Ectodermal cell (in vitro differentiated cells): Measurements from ENCODE around the gene DHX32. TPM values are rescaled to one million over a fixed set of nuclear protein-coding genes. Genes with fewer than 3 reads are reported as not detected.
"Not testable (repeated sequence)": the region's sequence is repeated elsewhere in the genome, so short reads cannot be mapped to it uniquely, and the experiment has no call there.

Source experiments
- H3K27ac ChIP-seq: 2 replicates; pipeline ENCODE4 v1.7.0; 2013; ENCODE audit warnings: mild to moderate bottlenecking, low read depth, low read length; ENCODE audit not compliant: insufficient read depth, poor library complexity, severe bottlenecking
- H3K27me3 ChIP-seq: 2 replicates; pipeline ENCODE4 v1.7.0; 2013; ENCODE audit warnings: mild to moderate bottlenecking, low read length; ENCODE audit not compliant: insufficient read depth, control insufficient read depth, poor library complexity, severe bottlenecking
- H3K36me3 ChIP-seq: one replicate; pipeline ENCODE4 v1.7.0; 2013; ENCODE audit warnings: low read length; ENCODE audit not compliant: control insufficient read depth, insufficient read depth
- H3K4me1 ChIP-seq: one replicate; pipeline ENCODE4 v1.7.0; 2013; ENCODE audit warnings: low read length; ENCODE audit not compliant: control insufficient read depth, insufficient read depth
- H3K4me3 ChIP-seq: 2 replicates; pipeline ENCODE4 v1.7.0; 2013; ENCODE audit warnings: low read depth, low read length, control low read depth; ENCODE audit not compliant: insufficient read depth
- H3K9me3 ChIP-seq: 2 replicates; pipeline ENCODE4 v1.7.0; 2013; ENCODE audit warnings: mild to moderate bottlenecking, low read length, moderate library complexity; ENCODE audit not compliant: control insufficient read depth
- WGBS, 2 experiments: methylation state at CpG; one replicate each; pipeline ENCODE4 v1.1.7; 2013; ENCODE audit warnings: missing lambda C conversion rate in 2 of 2; 5-methylcytosine and 5-hydroxymethylcytosine counted together
- polyA plus RNA-seq, 4 experiments: library from polyadenylated mRNA; stranded (reverse); fragments of 50-300 nt; gene quantifications; one replicate each; pipeline ENCODE4 v1.2.3, GENCODE V29; 2013

DHX32 gene
- 36.1 TPM for polyA plus RNA-seq (2013, experiment 1 of 4)
- 42.0 TPM for polyA plus RNA-seq (2013, experiment 2 of 4)
- 34.7 TPM for polyA plus RNA-seq (2013, experiment 3 of 4)
- 37.8 TPM for polyA plus RNA-seq (2013, experiment 4 of 4)

GRCh38 chr10:125881192-125881591 lies at the start of gene DHX32:
Gene DHX32 (minus strand): TSS chr10:125881292. CDS start chr10:125880824, 468 bp downstream.
- H3K9me3 ChIP-seq = peaks cover 4% of the 10 kb centered on the region
- H3K27me3 ChIP-seq = no peaks in the 10 kb centered on the region
- WGBS, 2 experiments = 0% methylated on average over 4 of the region's 4 CpGs
- H3K36me3 ChIP-seq = peaks cover 23% of the 10 kb centered on the region
- H3K27ac ChIP-seq = peak within 1 kb of the TSS; percentile 94
- peaks cover 22% of the 10 kb centered on the region for H3K4me1 ChIP-seq
- peak within 1 kb of the TSS; percentile 17 for H3K4me3 ChIP-seq

GRCh38 chr10:125929618-125930017 lies 48.5 kb upstream of the DHX32 start:
- no peak overlapping the region for H3K27ac ChIP-seq
- 96% methylated on average over 4 of the region's 4 CpGs for WGBS, 2 experiments
- no peaks in the 10 kb centered on the region for H3K27me3 ChIP-seq
- no peaks in the 10 kb centered on the region for H3K9me3 ChIP-seq
- no peak overlapping the region for H3K4me3 ChIP-seq
- no peaks in the 10 kb centered on the region for H3K4me1 ChIP-seq
- H3K36me3 ChIP-seq = no peaks in the 10 kb centered on the region

- Histone ChIP-seq H3K36me3 (no peaks in the 10 kb centered on the region), H3K4me1 (no peaks in the 10 kb centered on the region), H3K27me3 (no peaks in the 10 kb centered on the region), H3K4me3 (no peak overlapping the region), H3K9me3 (no peaks in the 10 kb centered on the region), H3K27ac (no peak overlapping the region)
- 91 to 92% methylated on average over 7 of the region's 7 CpGs for WGBS, 2 experiments
These were observed 48.0 kb upstream of the DHX32 start for GRCh38 chr10:125928928-125929585.

GRCh38 chr10:125927265-125927664 lies 46.2 kb upstream of the DHX32 start:
- H3K27me3 ChIP-seq, H3K27ac ChIP-seq, H3K9me3 ChIP-seq, H3K36me3 ChIP-seq, H3K4me1 ChIP-seq, H3K4me3 ChIP-seq: not testable (repeated sequence)
- 81 to 92% methylated on average over 4 to 5 of the region's 5 CpGs for WGBS, 2 experiments

GRCh38 chr10:125926247-125926646 lies 45.2 kb upstream of the DHX32 start:
- Histone ChIP-seq H3K4me1 (no peaks in the 10 kb centered on the region), H3K9me3 (peaks cover 2% of the 10 kb centered on the region), H3K4me3 (no peak overlapping the region), H3K27me3 (no peaks in the 10 kb centered on the region), H3K36me3 (no peaks in the 10 kb centered on the region), H3K27ac (no peak overlapping the region)
- WGBS, 2 experiments = 66 to 77% methylated on average over 3 to 4 of the region's 5 CpGs

GRCh38 chr10:125925262-125925834 lies 44.3 kb upstream of the DHX32 start:
- H3K27me3 ChIP-seq = no peaks in the 10 kb centered on the region
- no peak overlapping the region for H3K4me3 ChIP-seq
- no peaks in the 10 kb centered on the region for H3K36me3 ChIP-seq
- H3K9me3 ChIP-seq = peaks cover 2% of the 10 kb centered on the region
- H3K27ac ChIP-seq = no peak overlapping the region
- no peaks in the 10 kb centered on the region for H3K4me1 ChIP-seq
- 88 to 92% methylated on average over 4 of the region's 5 CpGs for WGBS, 2 experiments

GRCh38 chr10:125921643-125922306 lies 40.7 kb upstream of the DHX32 start:
- H3K4me3 ChIP-seq, H3K36me3 ChIP-seq, H3K27ac ChIP-seq, H3K9me3 ChIP-seq, H3K4me1 ChIP-seq, H3K27me3 ChIP-seq: not testable (repeated sequence)
- WGBS, 2 experiments = 81% methylated on average over 2 of the region's 2 CpGs; no CpG with 5 or more reads in 1 of the 2 experiments

GRCh38 chr10:125917704-125918361 lies 36.7 kb upstream of the DHX32 start:
- H3K27ac ChIP-seq, H3K9me3 ChIP-seq, H3K4me1 ChIP-seq, H3K36me3 ChIP-seq, H3K4me3 ChIP-seq, H3K27me3 ChIP-seq: not testable (repeated sequence)
- 83 to 88% methylated on average over 8 of the region's 8 CpGs for WGBS, 2 experiments

- Histone ChIP-seq H3K4me1 (no peaks in the 10 kb centered on the region), H3K36me3 (no peaks in the 10 kb centered on the region), H3K27ac (no peak overlapping the region), H3K27me3 (no peaks in the 10 kb centered on the region), H3K4me3 (no peak overlapping the region), H3K9me3 (peaks cover 2% of the 10 kb centered on the region)
- 86 to 90% methylated on average over 3 of the region's 3 CpGs for WGBS, 2 experiments
These were observed 35.9 kb upstream of the DHX32 start for GRCh38 chr10:125916977-125917376.

- not testable (repeated sequence) for H3K27ac ChIP-seq, H3K9me3 ChIP-seq, H3K36me3 ChIP-seq, H3K4me1 ChIP-seq, H3K4me3 ChIP-seq, H3K27me3 ChIP-seq
- 90 to 94% methylated on average over 6 of the region's 6 CpGs for WGBS, 2 experiments
These were observed 32.2 kb upstream of the DHX32 start for GRCh38 chr10:125913277-125913676.
